Thyroid gland (tissue), 4 donors: ENCODE data around the gene FOXP2.

ENCODE experiments used
- CTCF ChIP-seq, 6 experiments: fragments of 200-600 bp in 3 of 6; fragments of 450-650 bp in 3 of 6; sonication (generic) in 3 of 6; IDR thresholded peaks; one replicate each; pipeline ENCODE4 v1.5.1; 2016 to 2019; ENCODE audit warnings: antibody characterized with exemption in 6 of 6, mild to moderate bottlenecking in 2 of 6, inconsistent platforms in 1 of 6, moderate library complexity in 1 of 6
- POLR2A ChIP-seq, 2 donors: fragments of 450-650 bp; IDR thresholded peaks; one replicate each; pipeline ENCODE4 v1.6.1; 2017; ENCODE audit warnings: antibody characterized with exemption in 2 of 2, mild to moderate bottlenecking in 2 of 2, moderate library complexity in 1 of 2

- TF ChIP-seq CTCF (IDR thresholded peaks at IDR 0.05) (no peak), POLR2A (IDR thresholded peaks at IDR 0.05) (no peak)
Observed at GRCh38 chr7:114689406-114689805, 274.8 kb downstream of the FOXP2 start.
